Fibroblast of peridontal ligament (primary cell): ENCODE results near the gene BAZ2B.
A peak's percentile ranks its signal among the peaks of the same experiment; 100 is the strongest.

Source experiments
- DNase-seq: peaks from one replicate; pipeline ENCODE4 v3.0.0-alpha.2; 2010; ENCODE audit errors: extremely low read depth

Gene BAZ2B

GRCh38 chr2:159462201-159462785 lies 154.1 kb downstream of the BAZ2B start:
- DNase-seq: peak; percentile 4

GRCh38 chr2:159461076-159461475 lies 155.3 kb downstream of the BAZ2B start:
- no peak for DNase-seq

GRCh38 chr2:159460227-159460626 lies 156.1 kb downstream of the BAZ2B start:
- no peak for DNase-seq

- peak; percentile 1 for DNase-seq
Measured at GRCh38 chr2:159459279-159459678, 157.1 kb downstream of the BAZ2B start.

- no peak for DNase-seq
Measured at GRCh38 chr2:159457589-159457988, 158.8 kb downstream of the BAZ2B start.

GRCh38 chr2:159456500-159457426 lies 159.6 kb downstream of the BAZ2B start:
- peak; percentile 19 for DNase-seq

GRCh38 chr2:159455330-159455918 lies 160.9 kb downstream of the BAZ2B start:
- DNase-seq: peak; percentile 5

- no peak for DNase-seq
Measured at GRCh38 chr2:159454185-159454584, 162.2 kb downstream of the BAZ2B start.

- peak; percentile 6 for DNase-seq
Measured at GRCh38 chr2:159450180-159450579, 166.2 kb downstream of the BAZ2B start.

GRCh38 chr2:159449504-159450124 lies 166.7 kb downstream of the BAZ2B start:
- peak; percentile 4 for DNase-seq

GRCh38 chr2:159446817-159447216 lies 169.5 kb downstream of the BAZ2B start:
- no peak for DNase-seq

- DNase-seq: no peak
Measured at GRCh38 chr2:159446201-159446600, 170.1 kb downstream of the BAZ2B start.

GRCh38 chr2:159445307-159445706 lies 171.0 kb downstream of the BAZ2B start:
- no peak for DNase-seq

GRCh38 chr2:159444754-159445153 lies 171.6 kb downstream of the BAZ2B start:
- no peak for DNase-seq

GRCh38 chr2:159442159-159442852 lies 174.0 kb downstream of the BAZ2B start:
- no peak for DNase-seq

GRCh38 chr2:159441182-159441581 lies 175.2 kb downstream of the BAZ2B start:
- no peak for DNase-seq

GRCh38 chr2:159439421-159439820 lies 176.9 kb downstream of the BAZ2B start:
- DNase-seq: no peak

GRCh38 chr2:159438720-159439353 lies 177.5 kb downstream of the BAZ2B start:
- DNase-seq: no peak

GRCh38 chr2:159438284-159438683 lies 178.1 kb downstream of the BAZ2B start:
- DNase-seq: no peak

- DNase-seq: no peak
Measured at GRCh38 chr2:159432610-159433009, 183.7 kb downstream of the BAZ2B start.

- no peak for DNase-seq
Measured at GRCh38 chr2:159427048-159427447, 189.3 kb downstream of the BAZ2B start.
